ENCODE data around the gene MYMX. TPM values are rescaled to one million over a fixed set of nuclear protein-coding genes. Genes with fewer than 3 reads are reported as not detected.

Gene MYMX
- total and polyA plus RNA-seq, 2 of the 13 experiments (the other 11 are each of a cell fraction or from before 2014, with no cell fraction given), result not detected

DNA sequence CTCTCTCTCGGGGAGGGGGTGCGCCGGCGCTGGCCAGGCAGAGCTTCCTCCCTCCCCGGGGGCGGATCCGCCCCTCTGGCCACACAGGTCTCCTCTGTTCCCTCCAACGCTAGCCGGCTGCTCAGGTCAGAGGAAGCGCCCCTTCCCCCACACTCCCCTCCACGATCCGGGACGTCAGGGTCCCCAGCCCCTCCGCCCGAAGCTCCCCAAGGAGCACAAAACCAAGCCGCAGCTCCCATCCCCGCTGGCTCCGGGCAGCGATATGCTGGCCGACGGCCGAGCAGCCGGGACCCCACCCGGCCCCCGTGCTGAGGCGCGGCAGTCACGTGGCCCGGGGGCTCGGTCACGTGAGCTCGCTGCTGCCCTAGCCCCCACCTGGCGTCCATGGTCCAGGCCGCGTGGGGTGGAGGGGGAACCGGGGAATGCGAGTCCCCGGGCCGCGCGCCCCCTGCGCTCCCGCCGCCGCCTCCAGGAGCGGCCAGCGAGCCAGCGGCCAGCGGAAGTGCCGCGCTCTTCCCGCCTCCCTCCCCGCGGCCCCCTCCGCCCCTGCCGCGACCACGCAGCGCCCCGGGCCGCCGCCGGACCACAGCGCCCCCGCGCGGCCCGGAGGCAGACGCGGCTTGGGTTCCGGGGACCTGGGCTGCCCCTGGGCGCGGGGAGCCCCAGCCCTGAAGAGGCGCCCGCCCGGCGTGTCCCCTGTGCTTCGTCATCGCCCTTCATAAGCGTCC lies 40.5 kb downstream of the MYMX start, which contains the start of gene SLC35B2 (continued):
- peak; percentile 24; the same call in 1 of the 2 replicates for TF ChIP-seq STAT6 (CRISPR knock-in tag; IDR thresholded peaks at IDR 0.05; ENCODE audit: borderline replicate concordance)
- TF ChIP-seq HIC2 (CRISPR knock-in tag; IDR thresholded peaks at IDR 0.05; ENCODE audit: low read depth), result no peak
- TF ChIP-seq, protein P1, sequence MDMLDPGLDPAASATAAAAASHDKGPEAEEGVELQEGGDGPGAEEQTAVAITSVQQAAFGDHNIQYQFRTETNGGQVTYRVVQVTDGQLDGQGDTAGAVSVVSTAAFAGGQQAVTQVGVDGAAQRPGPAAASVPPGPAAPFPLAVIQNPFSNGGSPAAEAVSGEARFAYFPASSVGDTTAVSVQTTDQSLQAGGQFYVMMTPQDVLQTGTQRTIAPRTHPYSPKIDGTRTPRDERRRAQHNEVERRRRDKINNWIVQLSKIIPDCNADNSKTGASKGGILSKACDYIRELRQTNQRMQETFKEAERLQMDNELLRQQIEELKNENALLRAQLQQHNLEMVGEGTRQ (IDR thresholded peaks at IDR 0.05; ENCODE audit: low read depth, low read length), result peak; percentile 98
- TF ChIP-seq, protein P1 (CRISPR knock-in tag; IDR thresholded peaks at IDR 0.05; ENCODE audit: borderline replicate concordance), result peak; percentile 94; the same call in 1 of the 2 replicates
- no peak for TF ChIP-seq ZNF17 (CRISPR knock-in tag; IDR thresholded peaks at IDR 0.05)
- peak; percentile 17; the same call in 1 of the 2 replicates for TF ChIP-seq SSRP1 (CRISPR knock-in tag; IDR thresholded peaks at IDR 0.05)
- TF ChIP-seq ZNF367 (CRISPR knock-in tag; IDR thresholded peaks at IDR 0.05; ENCODE audit: borderline replicate concordance), result no peak; the same call in 1 of the 2 replicates
- TF ChIP-seq SIX1 (CRISPR knock-in tag; IDR thresholded peaks at IDR 0.05; ENCODE audit: borderline replicate concordance), result peak; percentile 50; the same call in 1 of the 2 replicates
- TF ChIP-seq PBX3 (CRISPR knock-in tag; IDR thresholded peaks at IDR 0.05; ENCODE audit: borderline replicate concordance), result no peak
- TF ChIP-seq MEIS1 (CRISPR knock-in tag; IDR thresholded peaks at IDR 0.05; ENCODE audit: borderline replicate concordance), result no peak; the same call in none of the 2 replicates
- no peak; the same call in 1 of the 2 replicates for TF ChIP-seq JDP2 (CRISPR knock-in tag; IDR thresholded peaks at IDR 0.05; ENCODE audit: borderline replicate concordance)
- peak; percentile 95 for TF ChIP-seq ZNF274 (CRISPR knock-in tag; IDR thresholded peaks at IDR 0.05)
- no peak for TF ChIP-seq FOXP1 (IDR thresholded peaks at IDR 0.05)
- TF ChIP-seq FOXP1 (CRISPR knock-in tag; IDR thresholded peaks at IDR 0.05), result peak; percentile 49; the same call in 1 of the 2 replicates
- TF ChIP-seq, protein P2, sequence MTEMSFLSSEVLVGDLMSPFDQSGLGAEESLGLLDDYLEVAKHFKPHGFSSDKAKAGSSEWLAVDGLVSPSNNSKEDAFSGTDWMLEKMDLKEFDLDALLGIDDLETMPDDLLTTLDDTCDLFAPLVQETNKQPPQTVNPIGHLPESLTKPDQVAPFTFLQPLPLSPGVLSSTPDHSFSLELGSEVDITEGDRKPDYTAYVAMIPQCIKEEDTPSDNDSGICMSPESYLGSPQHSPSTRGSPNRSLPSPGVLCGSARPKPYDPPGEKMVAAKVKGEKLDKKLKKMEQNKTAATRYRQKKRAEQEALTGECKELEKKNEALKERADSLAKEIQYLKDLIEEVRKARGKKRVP (CRISPR knock-in tag; IDR thresholded peaks at IDR 0.05), result no peak
- peak; percentile 79 for TF ChIP-seq HOXA3 (CRISPR knock-in tag; IDR thresholded peaks at IDR 0.05)
- TF ChIP-seq ZFP91 (CRISPR knock-in tag; IDR thresholded peaks at IDR 0.05; ENCODE audit: borderline replicate concordance), result peak; percentile 97
- TF ChIP-seq ZNF607 (CRISPR knock-in tag; IDR thresholded peaks at IDR 0.05; ENCODE audit: borderline replicate concordance), result no peak
